HL-60 (cell line): Measurements from ENCODE around the gene BTBD16.

Experiments
- DNase-seq, 2 experiments: peaks; one replicate each; pipeline ENCODE4 v3.0.0-alpha.2; 2010 to 2020; ENCODE audit warnings: low read depth in 1 of 2, low spot score in 1 of 2
- H3K27ac ChIP-seq: fragments of 250-450 bp; sonication (Bioruptor Pico); replicated peaks from 2 replicates; pipeline ENCODE4 v1.5.1; 2020; ENCODE audit warnings: mild to moderate bottlenecking, moderate library complexity
- H3K27me3 ChIP-seq: fragments of 250-450 bp; sonication (Bioruptor Pico); 2 replicates; pipeline ENCODE4 v1.5.1; 2021; ENCODE audit warnings: mild to moderate bottlenecking, moderate library complexity; ENCODE audit not compliant: insufficient read depth, poor library complexity, severe bottlenecking
- H3K4me3 ChIP-seq: replicated peaks from 2 replicates; pipeline ENCODE4 v1.5.1; 2011; ENCODE audit warnings: mild to moderate bottlenecking, control low read depth, low read length; ENCODE audit not compliant: insufficient read depth
- CTCF ChIP-seq: IDR thresholded peaks from one replicate; pipeline ENCODE4 v1.5.1; 2011; ENCODE audit warnings: low read length, control low read depth, inconsistent platforms; ENCODE audit not compliant: insufficient read depth
- GABPA ChIP-seq: IDR thresholded peaks from 2 replicates; pipeline ENCODE4 v1.6.1; 2012; ENCODE audit warnings: low read depth
- POLR2AphosphoS5 ChIP-seq: IDR thresholded peaks from 2 replicates; pipeline ENCODE4 v1.6.1; 2012; ENCODE audit warnings: low read depth
- REST ChIP-seq: IDR thresholded peaks from 2 replicates; pipeline ENCODE4 v1.6.1; 2012; ENCODE audit warnings: low read depth; ENCODE audit not compliant: insufficient replicate concordance
- SPI1 ChIP-seq: IDR thresholded peaks from 2 replicates; pipeline ENCODE4 v1.6.1; 2012; ENCODE audit warnings: low read depth, mild to moderate bottlenecking, borderline replicate concordance

The BTBD16 gene

GRCh38 chr10:122288262-122288661, 17.2 kb downstream of the BTBD16 start:
- Histone ChIP-seq H3K27ac (no peak overlapping the region), H3K27me3 (peaks cover 7% of the 10 kb centered on the region), H3K4me3 (no peak overlapping the region)
- DNase-seq, result no peak
- TF ChIP-seq POLR2AphosphoS5, result no peak
- TF ChIP-seq GABPA, result no peak
- TF ChIP-seq CTCF, result no peak
- TF ChIP-seq REST, result no peak
- TF ChIP-seq SPI1, result no peak

- no peak for TF ChIP-seq CTCF
- no peak for TF ChIP-seq REST
- no peak for TF ChIP-seq POLR2AphosphoS5
- no peak for DNase-seq
- no peak overlapping the region for H3K27ac ChIP-seq
- H3K27me3 ChIP-seq, result peaks cover 7% of the 10 kb centered on the region
- no peak overlapping the region for H3K4me3 ChIP-seq
These were observed 17.8 kb downstream of the BTBD16 start for GRCh38 chr10:122288917-122289316.

GRCh38 chr10:122290334-122290733, 19.2 kb downstream of the BTBD16 start:
- Histone ChIP-seq H3K27ac (no peak overlapping the region), H3K27me3 (peaks cover 7% of the 10 kb centered on the region), H3K4me3 (no peak overlapping the region)
- no peak for DNase-seq
- TF ChIP-seq POLR2AphosphoS5 (no peak), CTCF (no peak), REST (no peak)
